ENCODE data around the gene NEDD4L.
A peak's percentile ranks its signal among the peaks of the same experiment; 100 is the strongest.
"Not testable (repeated sequence)": the region's sequence is repeated elsewhere in the genome, so short reads cannot be mapped to it uniquely, and the experiment has no call there.

The NEDD4L gene

GRCh38 chr18:58408665-58409064, 364.6 kb downstream of the NEDD4L start:
- no peak for DNase-seq

GRCh38 chr18:58409802-58410445, 365.9 kb downstream of the NEDD4L start:
- no peak for DNase-seq

- DNase-seq: no peak
These were observed 367.3 kb downstream of the NEDD4L start for GRCh38 chr18:58411323-58411722.

- DNase-seq: peak; percentile 37
These were observed 369.0 kb downstream of the NEDD4L start for GRCh38 chr18:58412844-58413666.

- DNase-seq: no peak
These were observed 369.9 kb downstream of the NEDD4L start for GRCh38 chr18:58413667-58414628.

GRCh38 chr18:58416014-58416703, 372.1 kb downstream of the NEDD4L start:
- DNase-seq: no peak

- no peak for DNase-seq
These were observed 373.0 kb downstream of the NEDD4L start for GRCh38 chr18:58416704-58417683.

GRCh38 chr18:58417752-58418151, 373.7 kb downstream of the NEDD4L start:
- no peak for DNase-seq

- DNase-seq: no peak
These were observed 374.3 kb downstream of the NEDD4L start for GRCh38 chr18:58418361-58418760.

- DNase-seq: no peak
These were observed 375.7 kb downstream of the NEDD4L start for GRCh38 chr18:58419587-58420199.

- DNase-seq: no peak
These were observed 382.6 kb downstream of the NEDD4L start for GRCh38 chr18:58426611-58427010.

GRCh38 chr18:58427321-58427720, 383.3 kb downstream of the NEDD4L start:
- DNase-seq: no peak

- DNase-seq: no peak
These were observed 385.4 kb downstream of the NEDD4L start for GRCh38 chr18:58429442-58429841.

- no peak for DNase-seq
These were observed 387.2 kb downstream of the NEDD4L start for GRCh38 chr18:58431215-58431614.

GRCh38 chr18:58432050-58432727, 388.2 kb downstream of the NEDD4L start:
- DNase-seq: no peak

GRCh38 chr18:58435221-58436005, 391.4 kb downstream of the NEDD4L start:
- not testable (repeated sequence) for DNase-seq

- no peak for DNase-seq
These were observed 394.3 kb downstream of the NEDD4L start for GRCh38 chr18:58438161-58438957.

- no peak for DNase-seq
These were observed 394.9 kb downstream of the NEDD4L start for GRCh38 chr18:58438958-58439300.

GRCh38 chr18:58443671-58444070, 399.6 kb downstream of the NEDD4L start:
- DNase-seq: no peak

Data from NCI-H748 treated with DMSO at 0.1 percent for 48 hours (cell line).